Right lobe of liver (tissue), 4 donors: ENCODE results near the gene JUP.

Experiments
- POLR2A ChIP-seq: fragments of 450-650 bp; IDR thresholded peaks from one replicate; pipeline ENCODE4 v1.6.1; 2017; ENCODE audit warnings: antibody characterized with exemption, mild to moderate bottlenecking
- TF ChIP-seq, protein P1 (sequence below), 4 donors: fragments of 200-600 bp in 3 of 4; fragments of 450-650 bp in 1 of 4; IDR thresholded peaks; one replicate each; pipeline versions ENCODE4 v1.5.1 to v1.8.0; 2016 to 2022; ENCODE audit warnings: antibody characterized with exemption in 4 of 4, mild to moderate bottlenecking in 2 of 4
- donor health status: DM: no; HTN: no; CAD: no.
- donor health status: DM: no; HTN: no; CAD: no.
- donor health status: DM: no; HTN: yes; CAD: no.

DNA sequence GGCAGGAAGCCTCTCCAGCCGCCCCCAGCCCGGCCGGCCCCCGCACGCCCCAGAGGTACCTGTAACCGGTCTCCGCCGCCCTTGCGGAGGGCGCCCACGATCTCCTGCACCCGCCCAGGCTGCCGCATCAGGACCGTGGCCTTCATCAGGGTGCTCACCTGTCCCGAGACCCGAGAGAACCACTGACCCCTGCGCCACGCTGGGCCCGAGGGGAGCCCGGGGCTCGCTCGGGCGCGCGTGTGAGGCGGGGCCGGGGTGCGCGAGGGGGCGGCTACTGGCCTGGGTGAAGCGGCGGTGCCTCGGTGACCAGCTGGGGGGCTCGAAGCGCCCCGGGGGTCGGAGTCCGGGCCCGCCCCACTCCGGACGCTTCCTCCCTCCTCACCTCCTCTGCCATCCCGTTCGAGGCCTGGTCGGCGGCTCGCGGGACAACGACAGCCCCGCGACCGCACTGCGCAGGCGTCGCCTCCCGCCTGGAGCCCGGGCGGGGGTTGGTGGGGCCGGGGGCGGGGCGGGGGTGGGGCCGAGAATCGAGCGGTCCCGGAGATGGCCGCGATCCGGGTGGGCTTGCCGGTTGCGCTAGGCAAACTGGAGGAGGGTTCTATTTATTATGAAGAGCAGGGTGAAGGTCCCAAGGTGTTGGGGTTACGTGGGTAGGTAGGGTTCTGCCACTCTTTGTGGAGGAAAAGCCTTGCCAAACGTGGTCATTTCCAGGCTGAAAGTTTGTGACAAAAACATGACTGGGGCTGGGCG is 49.5 kb upstream of the JUP start, which contains the start of gene NT5C3B:
- TF ChIP-seq, protein P1, sequence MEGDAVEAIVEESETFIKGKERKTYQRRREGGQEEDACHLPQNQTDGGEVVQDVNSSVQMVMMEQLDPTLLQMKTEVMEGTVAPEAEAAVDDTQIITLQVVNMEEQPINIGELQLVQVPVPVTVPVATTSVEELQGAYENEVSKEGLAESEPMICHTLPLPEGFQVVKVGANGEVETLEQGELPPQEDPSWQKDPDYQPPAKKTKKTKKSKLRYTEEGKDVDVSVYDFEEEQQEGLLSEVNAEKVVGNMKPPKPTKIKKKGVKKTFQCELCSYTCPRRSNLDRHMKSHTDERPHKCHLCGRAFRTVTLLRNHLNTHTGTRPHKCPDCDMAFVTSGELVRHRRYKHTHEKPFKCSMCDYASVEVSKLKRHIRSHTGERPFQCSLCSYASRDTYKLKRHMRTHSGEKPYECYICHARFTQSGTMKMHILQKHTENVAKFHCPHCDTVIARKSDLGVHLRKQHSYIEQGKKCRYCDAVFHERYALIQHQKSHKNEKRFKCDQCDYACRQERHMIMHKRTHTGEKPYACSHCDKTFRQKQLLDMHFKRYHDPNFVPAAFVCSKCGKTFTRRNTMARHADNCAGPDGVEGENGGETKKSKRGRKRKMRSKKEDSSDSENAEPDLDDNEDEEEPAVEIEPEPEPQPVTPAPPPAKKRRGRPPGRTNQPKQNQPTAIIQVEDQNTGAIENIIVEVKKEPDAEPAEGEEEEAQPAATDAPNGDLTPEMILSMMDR (IDR thresholded peaks at IDR 0.05): no peak
- peak; percentile 37 for TF ChIP-seq POLR2A
